Stimulated activated CD4-positive, alpha-beta T cell treated with anti-CD3 and anti-CD28 coated beads, Interleukin-1b, Interleukin-23, amount 100 ng/mL, for 1 hour (primary cell): Measurements from ENCODE around the gene SERPINB10.

Source experiments
- DNase-seq, 2 donors: peaks; one replicate each; pipeline ENCODE4 v3.0.0-alpha.2; 2020; ENCODE audit warnings: low read depth in 2 of 2

SERPINB10 gene

DNA sequence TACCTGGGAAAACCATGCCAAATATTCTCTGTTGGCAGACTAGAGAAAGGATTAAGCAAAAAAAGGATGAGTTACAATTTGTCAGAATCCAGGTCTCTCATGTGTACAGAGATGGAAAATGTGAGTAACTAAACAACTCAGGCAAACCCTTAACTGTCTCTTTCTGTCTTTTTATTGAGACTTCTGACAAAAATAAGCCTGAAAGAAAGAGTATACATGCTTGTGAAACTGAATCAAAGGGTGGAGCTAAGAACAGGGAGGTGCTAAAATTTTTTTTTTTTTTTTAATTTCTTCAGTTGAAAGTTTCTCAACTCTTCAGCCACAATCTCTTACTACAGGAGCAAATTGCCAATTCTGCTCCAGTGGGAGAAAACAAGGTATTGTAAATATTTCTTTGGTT is at the start of gene SERPINB10:
Gene SERPINB10, plus strand, starts transcription at position 295 of the 400 bp plus-strand sequence. CDS start 7,553 bp downstream, outside the sequence.
- no peak for DNase-seq

- no peak for DNase-seq
Observed at GRCh38 chr18:63858456-63858855, 49.3 kb upstream of the SERPINB10 start.

- no peak for DNase-seq
Observed at GRCh38 chr18:63859781-63860475, 47.8 kb upstream of the SERPINB10 start.

DNA sequence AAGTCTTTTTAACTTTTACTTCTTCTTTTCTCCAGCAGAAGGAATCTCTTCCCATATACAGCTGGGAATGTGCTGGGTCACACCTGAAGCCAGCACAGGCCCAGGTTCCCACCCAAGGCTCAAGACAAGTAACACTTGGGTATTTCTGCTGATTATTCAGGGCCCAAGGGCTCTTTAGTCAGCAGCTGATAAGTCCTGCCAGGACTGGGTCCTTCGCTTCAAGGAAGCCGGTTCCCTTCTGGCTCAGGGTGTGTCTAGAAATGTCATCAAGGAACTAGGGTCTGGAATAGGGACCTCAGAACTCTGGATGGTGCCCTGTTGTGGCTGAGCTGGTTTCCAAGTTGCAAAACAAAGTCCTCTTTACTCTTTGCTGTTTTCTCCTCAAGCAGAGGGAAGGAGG is 47.2 kb upstream of the SERPINB10 start:
- DNase-seq = no peak

DNA sequence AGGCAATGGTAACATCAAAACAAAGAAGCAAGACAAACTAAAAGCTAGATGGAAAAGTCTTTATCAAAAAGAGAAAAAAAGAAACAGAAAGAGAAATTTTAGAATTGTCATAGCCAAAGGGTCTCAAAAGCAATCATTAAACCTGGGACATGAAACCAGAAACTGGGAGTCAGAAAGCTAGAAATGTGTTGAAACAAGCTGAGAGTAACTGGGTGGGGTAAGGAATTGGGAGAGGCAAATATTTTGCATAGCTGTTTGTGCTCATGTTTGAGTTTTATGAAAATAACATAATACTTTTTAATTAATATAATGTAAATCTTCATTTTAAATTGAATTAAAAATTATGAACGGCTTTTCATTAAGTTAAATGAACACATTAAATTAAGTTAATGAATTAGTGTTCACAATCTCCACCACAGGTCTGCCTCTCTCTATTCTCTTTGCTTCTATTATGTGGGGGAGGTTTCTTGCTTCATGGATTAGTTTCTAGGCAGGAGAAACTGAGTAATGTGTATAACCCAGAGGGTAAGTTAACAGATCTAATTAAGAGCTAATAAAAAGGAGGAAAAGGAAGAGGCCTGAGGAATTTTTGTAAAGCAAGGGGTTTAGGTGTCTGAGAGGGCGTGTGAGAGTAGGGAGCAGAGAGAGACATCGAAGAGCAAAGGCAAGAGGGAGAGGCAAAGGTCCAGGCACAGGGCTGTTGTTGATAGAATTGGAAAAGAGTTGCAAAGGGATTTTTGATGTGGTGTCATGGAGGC is 40.2 kb upstream of the SERPINB10 start:
- no peak for DNase-seq

DNA sequence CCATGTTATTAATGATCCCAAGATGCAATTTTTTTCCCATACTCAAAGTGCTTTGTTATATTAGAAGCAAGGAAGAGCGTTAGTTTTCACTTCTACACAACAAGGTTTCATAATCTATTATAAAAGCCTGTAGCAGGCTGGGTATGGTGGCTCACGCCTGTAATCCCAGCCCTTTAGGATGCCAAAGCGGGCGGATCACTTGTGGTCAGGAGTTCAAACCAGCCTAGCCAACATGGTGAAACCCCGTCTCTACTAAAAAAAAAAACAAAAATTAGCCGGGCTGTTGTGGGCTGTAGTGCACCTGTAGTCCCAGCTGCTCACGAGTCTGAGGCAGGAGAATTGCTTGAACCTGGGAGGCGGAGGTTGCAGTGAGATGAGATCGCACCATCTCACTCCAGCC is 39.2 kb upstream of the SERPINB10 start:
- DNase-seq = no peak

GRCh38 chr18:63869374-63869773 is 38.4 kb upstream of the SERPINB10 start:
- no peak for DNase-seq

DNA sequence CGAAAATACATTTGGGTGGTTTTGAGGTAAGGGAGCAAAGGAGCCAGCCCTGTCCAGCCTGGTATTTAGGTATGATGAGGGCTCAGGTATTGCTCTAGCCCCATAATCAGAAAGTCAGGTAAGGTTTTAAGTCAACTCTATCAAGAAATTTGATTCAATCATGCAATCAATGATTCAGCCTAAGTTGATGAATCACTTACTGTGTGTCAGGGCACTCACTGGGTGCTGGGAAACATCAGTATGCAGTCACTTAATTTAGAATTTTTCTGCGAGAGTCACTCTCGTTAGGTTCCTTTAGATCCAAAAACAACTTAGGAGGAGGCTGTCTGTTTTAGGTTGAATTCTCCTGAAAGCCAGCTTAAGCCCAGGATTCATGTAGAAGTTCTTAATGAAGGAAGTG is 37.9 kb upstream of the SERPINB10 start:
- no peak for DNase-seq

GRCh38 chr18:63871836-63872235 is 35.9 kb upstream of the SERPINB10 start:
- DNase-seq = no peak

- no peak for DNase-seq
Observed at GRCh38 chr18:63872586-63872985, 35.2 kb upstream of the SERPINB10 start.

DNA sequence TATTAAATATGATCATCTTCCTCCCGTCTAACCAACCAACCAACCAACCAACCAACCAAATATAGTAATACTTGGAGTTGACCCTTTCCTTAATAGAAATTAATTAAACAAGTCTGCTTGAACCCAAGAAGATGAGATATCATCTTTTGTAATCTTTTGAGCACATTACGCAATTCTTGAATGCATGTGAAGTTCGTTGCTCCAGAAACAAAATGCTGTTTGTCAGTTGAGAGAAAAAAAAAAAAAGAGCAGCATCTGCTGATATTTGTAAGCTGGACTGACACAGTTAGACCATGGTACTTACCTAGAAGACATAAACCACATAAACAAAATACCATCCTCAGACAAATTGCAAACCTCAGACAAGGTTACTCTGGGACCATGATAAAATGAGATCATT is 29.4 kb upstream of the SERPINB10 start:
- DNase-seq = no peak

GRCh38 chr18:63878925-63879324 is 28.8 kb upstream of the SERPINB10 start:
- DNase-seq = no peak

GRCh38 chr18:63879709-63880108 is 28.0 kb upstream of the SERPINB10 start:
- no peak for DNase-seq

GRCh38 chr18:63881851-63882250 is 25.9 kb upstream of the SERPINB10 start:
- no peak for DNase-seq

DNA sequence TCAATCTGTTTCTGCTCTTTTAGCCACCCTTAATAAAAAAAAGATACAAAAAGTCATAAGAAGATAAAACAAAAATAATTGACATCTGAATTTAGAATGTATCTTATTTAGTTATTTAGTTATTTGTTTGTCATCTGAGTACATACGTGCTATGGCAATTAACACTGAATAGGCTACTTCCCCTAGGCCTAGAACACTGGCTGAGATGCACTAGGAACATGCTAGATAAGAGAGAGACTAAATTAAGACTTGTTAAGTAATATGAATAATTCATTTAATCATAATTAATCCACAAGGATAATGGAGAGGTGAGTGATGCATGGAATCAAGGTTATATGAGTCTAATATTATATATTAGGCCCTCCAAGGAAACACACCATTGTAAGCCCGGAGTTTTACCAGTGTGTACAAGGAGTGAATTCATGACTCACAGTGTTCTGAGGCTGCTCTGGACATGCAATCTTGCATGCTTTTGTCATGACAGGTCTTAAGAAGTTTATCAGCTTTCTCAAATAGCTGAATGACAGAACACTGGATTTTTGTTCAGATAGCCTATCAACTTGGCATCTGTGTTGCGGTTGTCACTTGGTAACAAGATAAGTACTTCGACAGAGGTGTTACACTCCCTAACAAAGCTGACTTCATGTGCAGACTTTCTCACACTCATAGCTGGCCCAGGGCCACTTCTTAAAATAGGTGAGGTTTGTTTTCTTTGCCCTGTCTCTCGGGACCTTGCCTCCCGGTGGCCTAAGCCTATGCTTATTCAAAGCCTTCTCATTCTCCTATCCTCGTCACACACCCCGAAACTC is 25.2 kb upstream of the SERPINB10 start:
- no peak for DNase-seq

DNA sequence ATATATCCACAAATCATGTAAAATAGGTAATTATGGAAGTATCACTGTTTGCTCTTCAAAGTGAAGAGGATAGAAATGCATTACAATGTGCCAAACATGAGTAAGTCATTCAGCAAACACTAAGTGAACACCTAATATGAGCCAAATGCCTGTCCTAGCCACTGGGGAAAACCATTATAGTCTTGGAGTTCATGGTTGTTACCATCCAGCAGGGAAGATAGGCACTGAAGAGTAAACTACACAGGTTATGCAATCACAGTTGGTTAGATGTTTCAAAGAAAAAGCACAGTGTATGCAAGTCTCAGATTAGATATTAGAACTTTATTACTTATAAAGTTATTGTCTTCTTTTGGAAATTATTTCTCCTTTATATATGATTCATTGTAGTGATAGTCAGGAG is 24.1 kb upstream of the SERPINB10 start:
- DNase-seq = no peak

GRCh38 chr18:63887424-63887823 is 20.3 kb upstream of the SERPINB10 start, which contains the start of gene SERPINB2:
SERPINB2 (plus strand) TSS chr18:63887705; CDS start chr18:63891445, 3,740 bp downstream.
- DNase-seq = no peak

DNA sequence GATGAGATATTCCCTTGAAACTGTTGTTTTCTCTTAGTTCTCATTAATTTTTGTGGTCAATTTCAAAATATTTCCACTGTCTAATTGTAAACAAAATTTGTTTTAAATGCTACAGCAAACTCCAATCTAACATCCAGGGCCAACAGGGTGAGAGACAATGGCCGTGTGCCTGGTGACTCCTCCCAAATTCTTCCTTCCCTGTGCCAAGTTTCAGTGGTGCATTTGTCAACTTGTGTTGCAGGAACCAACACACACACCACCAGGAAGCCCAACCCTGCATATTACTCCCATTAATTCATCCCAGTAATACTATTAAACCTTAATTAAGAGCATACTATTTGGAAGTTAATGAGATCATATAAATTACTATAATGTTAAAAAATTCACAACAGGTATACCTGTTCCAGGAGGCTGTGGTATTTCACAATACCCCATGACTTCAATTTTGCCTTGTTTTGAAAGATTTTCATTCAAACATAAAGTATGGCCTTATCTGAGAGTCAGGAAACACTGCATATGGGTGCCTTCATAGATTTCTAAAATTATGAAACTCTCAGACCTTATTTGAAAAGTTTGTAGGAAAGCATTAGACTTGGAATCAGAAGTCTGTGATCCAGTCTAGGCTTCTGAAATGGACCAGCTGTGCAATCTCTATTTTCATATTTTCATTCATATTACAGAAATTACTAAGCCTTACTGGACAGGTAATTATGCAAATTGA is 19.1 kb upstream of the SERPINB10 start:
- no peak for DNase-seq

GRCh38 chr18:63889626-63890025 is 18.1 kb upstream of the SERPINB10 start:
- DNase-seq = no peak

- no peak for DNase-seq
Observed at GRCh38 chr18:63890237-63890949, 17.4 kb upstream of the SERPINB10 start.

DNA sequence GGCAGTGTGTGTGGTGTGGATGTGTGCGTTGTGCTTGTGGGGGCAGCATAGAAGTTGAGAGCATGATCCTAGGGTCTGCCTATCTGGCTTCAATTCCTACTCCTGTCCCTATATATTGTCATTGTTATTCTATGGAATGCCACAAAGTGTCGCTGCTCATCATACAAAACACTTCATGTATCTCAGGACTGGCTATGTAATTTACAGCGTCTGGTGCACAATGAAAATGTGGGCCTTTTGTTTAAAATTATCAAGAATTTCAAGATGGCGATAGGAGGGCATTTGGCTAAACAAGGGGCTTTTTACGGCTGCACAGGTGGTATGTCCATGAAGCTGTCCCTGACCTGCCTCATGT is 16.8 kb upstream of the SERPINB10 start:
- DNase-seq = no peak
